A172 (cell line): ENCODE data around the gene CALY. TPM values are rescaled to one million over a fixed set of nuclear protein-coding genes. Genes with fewer than 3 reads are reported as not detected.

Experiments
- DNase-seq: peaks from one replicate; pipeline ENCODE4 v3.0.0-alpha.2; 2015; ENCODE audit warnings: low spot score
- total RNA-seq: library from RNA; depleted of rRNA; stranded (reverse); fragments of >200 nt; shearing (Covaris generic); gene quantifications from 2 replicates; pipeline ENCODE4 v1.2.3, GENCODE V29; 2014

Gene CALY
- total RNA-seq, 1 experiment from 2014 or later, result not detected

GRCh38 chr10:133311570-133311969, 25.1 kb downstream of the CALY start:
- DNase-seq, result no peak

DNA sequence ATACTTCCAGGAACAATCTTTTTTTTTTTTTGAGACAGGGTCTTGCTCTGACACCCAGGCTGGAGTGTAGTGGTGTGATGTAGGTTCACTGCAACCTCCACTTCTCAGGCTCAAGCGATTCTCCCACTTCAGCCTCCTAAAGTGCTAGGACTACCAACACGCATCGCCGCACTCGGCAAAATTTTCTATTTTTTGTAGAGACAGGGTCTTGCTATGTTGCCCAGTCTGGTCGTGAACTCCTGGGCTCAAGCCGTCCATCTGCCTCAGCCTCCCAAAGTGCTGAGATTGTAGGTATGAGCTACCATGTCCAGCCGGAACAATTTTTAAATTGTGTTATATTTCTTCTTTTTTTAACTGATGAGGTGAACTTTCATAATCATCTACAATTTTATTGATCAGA, 25.9 kb downstream of the CALY start:
- DNase-seq, result no peak

GRCh38 chr10:133310399-133310755, 26.3 kb downstream of the CALY start:
- DNase-seq, result no peak

DNA sequence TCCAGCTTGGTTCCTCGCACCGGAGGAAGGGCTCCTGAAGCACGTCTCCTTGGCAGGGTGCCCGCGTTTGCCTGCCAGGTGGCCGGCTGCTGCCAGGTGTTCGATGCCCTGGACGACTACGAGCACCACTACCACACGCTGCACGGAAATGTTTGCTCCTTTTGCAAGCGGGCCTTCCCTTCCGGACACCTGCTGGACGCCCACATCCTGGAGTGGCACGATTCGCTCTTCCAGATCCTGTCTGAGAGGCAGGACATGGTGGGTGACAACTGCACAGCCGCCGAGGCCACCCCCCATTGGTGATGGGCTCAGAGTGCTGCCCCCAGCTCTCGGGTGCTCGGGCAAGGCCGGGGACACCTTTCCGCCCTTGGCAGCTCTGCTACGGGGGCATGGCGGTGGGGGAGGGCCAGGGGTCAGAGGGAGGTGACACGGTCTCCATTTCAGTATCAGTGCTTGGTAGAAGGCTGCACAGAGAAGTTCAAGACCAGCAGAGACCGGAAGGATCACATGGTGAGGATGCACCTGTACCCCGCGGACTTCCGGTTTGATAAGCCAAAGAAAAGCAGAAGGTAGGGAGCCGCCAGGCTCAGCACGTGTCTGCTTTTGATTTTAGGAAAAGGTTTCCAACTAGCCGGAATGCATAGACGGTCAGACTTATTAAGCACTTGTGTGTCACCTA, 26.8 kb downstream of the CALY start:
- DNase-seq, result no peak

DNA sequence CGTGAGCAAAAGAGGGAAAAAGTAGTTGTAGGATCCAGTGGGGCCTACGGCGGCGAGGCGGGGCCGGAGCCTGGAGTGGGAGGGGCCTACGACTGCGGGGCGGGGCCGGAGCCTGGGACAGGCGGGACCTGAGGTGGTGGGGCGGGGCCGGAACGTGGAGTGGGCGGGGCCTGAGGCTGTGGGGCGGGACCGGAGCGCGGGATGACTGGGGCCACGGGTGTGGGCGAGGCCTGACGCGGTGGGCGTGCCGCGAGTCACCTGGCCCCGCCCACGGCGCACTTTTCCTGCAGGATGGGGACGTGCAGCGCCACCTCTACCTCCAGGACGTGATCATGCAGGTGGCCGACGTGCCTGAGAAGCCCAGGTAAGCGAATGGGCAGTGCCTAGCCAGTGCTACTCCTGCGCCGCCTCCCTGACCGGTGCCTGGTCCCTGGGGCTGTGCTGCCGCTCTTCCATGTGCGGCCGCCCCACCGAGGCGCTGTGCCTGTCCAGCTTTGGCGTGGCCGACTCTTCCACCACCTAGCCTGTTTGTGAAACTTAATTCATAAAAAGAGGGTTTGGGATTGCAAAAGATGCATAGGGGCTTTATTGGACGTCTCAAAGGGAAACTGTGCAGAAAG, 27.5 kb downstream of the CALY start:
- DNase-seq, result peak; percentile 51

DNA sequence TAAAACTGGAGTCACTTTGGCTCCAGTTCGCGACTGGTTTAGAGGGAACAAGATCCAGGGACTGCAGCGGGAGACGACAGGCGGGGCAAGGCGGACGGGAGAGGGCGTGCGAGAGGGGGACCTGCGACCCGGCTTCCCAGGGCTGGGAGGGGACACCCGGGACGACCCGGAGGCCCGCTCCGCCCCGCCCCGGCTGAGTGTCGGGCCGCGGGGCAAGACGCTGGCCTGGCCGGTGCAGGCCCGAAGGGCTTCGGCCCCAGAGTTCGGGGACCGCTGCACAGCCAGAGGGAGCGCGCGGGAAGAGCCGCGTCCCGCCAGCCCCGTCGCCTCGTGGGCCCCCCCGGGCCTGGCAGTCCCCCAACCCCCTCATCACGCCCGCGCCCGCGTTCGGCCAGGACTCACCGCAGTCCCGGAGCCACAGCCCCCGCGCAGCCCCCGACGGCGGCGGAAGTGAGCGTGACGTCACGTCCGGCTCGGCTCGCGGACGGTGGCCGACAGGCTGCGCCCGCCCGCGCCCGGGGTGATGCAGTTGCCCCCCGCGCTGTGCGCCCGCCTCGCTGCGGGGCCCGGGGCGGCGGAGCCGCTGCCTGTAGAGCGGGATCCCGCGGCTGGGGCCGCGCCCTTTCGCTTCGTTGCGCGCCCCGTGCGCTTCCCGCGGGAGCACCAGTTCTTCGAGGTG, 28.1 kb downstream of the CALY start, which contains the start of the genes TUBGCP2 and ZNF511:
TUBGCP2 (minus strand) TSS at position 452 of the 679 bp plus-strand sequence. CDS start 5,931 bp downstream, outside the sequence.
ZNF511 (plus strand) TSS at position 494 of the 679 bp plus-strand sequence; CDS start at position 524, 30 bp downstream.
- DNase-seq, result peak; percentile 44

DNA sequence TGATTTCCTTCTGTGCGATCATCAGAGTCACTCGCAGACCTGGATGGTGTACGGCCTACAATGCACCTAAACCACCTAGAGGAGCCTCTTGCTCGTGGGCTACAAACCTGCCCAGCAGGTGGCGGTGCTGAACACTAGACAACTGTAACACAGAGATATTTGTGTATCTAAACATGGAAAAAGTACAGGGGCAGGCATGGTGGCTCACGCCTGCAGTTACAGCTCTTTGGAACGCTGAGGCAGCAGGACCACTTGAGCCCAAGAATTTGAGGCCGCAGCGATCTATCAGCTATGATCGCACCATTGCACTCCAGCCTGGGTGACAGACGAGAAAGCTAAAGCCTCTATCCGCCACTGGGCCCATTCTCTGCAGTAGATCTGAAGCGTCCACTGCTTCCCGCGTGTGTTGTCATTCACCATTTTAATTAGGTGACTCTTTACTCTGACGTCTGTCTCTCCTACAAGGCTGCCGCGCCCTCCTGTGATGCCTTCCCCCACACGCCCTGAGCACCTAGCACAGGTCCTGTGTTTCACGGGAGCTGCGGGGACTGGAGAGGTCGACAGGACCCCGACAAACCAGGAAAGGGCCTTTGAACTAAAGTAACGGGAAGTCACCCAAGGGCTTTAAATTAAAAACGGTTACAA, 28.8 kb downstream of the CALY start:
- DNase-seq, result peak; percentile 50

- DNase-seq, result no peak
Observed at GRCh38 chr10:133306941-133307379, 29.7 kb downstream of the CALY start.

GRCh38 chr10:133306097-133306476, 30.6 kb downstream of the CALY start:
- no peak for DNase-seq

DNA sequence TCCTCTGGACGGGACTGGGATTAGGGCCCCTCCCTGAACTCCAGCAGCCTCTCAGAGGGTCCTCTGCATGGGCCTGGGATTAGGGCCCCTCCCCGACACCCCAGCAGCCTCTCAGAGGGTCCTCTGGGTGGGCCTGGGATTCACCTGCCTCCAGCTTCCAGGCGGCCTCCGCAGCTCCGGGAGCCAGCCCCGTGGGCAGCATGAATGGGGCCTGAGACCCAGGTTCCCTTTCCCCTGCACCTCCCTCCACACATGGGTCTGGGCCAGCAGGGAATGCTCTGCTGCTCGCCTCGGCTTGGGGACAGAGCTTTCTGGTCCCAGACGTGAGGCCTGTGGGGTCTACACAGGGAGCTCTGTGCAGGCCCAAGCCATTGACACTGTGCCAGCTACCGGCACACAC, 33.5 kb downstream of the CALY start:
- no peak for DNase-seq

- DNase-seq, result no peak
Observed at GRCh38 chr10:133302230-133302629, 34.5 kb downstream of the CALY start.

DNA sequence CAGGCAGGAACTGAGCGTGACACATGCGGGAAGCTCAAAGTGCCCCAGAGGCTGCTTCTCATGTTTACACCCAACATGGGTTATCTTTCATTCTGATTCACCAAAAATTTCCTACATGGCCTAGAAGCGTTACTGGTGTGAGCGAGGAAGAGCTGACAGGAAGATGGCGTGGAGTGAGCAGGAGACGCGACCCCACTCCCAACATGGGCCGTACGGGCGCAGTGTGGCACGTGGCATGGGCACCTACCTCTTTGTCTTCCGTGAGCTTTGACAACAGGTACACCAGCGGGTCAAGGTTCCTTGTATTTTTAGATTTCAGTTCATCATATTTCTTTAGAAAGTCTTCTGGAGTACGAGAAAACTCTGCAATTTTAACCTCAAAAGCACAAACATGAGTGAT, 37.0 kb downstream of the CALY start:
- no peak for DNase-seq

DNA sequence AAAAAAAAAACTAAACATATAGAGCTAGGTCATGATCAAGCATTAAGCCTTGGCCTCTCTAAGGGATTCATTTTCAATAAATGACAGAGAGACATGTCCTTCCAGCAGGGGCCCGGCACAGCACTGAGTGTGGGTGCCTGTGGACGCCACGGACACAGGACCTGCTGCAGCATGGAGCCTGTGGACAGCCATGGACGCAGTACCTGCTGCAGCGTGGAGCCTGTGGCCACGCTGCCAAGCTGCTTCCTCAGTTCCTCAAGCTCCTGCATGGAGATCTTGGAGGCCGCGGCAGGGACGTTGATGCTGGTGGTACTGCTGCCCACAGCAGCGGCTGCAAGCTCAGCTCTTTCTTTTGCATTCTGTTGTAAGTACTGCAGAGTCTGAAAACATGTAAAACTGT, 37.5 kb downstream of the CALY start:
- no peak for DNase-seq

DNA sequence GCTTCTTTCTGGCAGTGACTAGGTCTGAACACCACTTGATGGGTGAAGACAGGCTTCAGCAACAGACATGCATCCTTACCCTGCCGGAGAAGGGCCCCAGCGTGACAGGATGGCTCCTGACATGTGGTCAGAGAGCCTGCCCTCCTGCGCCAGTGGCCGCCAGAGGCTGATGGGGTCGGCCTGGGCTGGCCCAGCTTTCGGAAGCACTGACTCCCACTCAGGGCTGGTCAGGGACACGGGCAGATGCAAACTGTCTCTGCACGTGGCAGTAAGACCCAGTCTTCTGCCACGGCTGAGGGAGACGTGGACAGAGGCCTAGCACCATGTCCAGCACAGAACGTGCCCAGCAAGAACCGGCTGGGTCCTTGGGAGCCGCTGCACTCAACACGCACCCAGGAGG, 38.2 kb downstream of the CALY start:
- no peak for DNase-seq

GRCh38 chr10:133297504-133297903, 39.2 kb downstream of the CALY start:
- no peak for DNase-seq

DNA sequence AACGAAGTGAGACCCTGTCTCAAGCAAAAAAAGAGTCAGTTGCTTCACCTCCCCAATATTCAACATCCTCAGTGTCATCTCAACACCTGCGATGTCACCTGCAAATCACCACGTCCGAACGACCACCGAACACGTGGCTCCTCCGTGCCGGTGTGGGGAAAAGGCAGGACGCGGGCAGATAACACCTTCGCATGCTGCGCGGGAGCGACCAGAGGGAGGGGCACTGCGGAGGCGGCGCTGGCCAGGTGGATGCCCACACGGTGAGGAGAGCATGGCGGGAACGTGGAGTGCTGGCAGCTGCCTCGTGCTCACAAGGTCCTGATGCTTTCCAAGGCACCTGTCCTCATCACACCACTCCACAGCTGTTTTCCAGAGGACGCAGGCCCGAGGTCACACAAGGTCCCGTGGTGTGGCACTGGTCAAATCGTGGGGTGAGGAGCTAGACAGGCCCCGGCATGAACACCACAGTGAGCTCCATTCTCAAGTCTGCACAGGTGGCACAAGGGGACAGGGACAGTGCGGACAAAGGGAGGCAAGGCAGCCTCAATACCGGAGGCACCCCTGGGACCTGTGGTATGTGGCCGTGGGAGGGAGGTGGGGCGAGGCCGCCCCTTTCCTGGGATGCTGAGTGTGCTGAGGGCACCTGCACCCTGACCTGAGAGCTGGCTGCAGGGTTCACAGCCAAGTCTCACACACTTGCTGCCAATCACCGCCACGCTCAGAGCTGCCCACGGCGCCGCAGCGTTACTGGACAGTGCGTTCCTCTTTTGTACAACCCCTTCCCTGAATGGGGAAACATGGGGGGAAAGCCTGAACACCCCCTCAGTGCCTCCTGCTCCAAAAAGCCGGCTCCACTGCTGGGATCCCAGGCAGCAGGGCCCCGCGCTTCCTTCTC, 41.0 kb downstream of the CALY start:
- no peak for DNase-seq

DNA sequence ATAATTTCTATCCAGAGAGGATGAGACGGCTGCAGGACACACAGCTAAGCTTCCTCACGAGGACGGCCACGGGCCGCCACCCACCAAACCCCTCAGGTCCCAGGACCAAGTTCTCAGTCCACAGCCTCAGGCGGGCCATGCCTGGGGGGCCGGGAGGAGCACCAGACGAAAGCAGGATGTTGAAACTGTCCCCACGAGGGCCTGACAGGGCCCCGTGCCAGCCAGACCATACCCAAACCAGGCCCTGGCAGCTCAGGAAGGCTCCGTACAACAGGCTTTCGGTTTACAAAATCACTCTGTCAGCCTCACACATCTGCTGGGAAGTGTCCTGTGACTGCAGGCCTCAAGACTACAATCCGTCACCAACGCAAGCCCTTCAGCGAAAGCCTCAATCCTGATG, 42.5 kb downstream of the CALY start:
- no peak for DNase-seq

GRCh38 chr10:133293810-133294119, 42.9 kb downstream of the CALY start:
- DNase-seq, result no peak

GRCh38 chr10:133292919-133293809, 43.5 kb downstream of the CALY start:
- peak; percentile 84 for DNase-seq

GRCh38 chr10:133289761-133290160, 46.9 kb downstream of the CALY start:
- DNase-seq, result no peak
